Measurements from ENCODE around the gene TMEM121B. TPM values are rescaled to one million over a fixed set of nuclear protein-coding genes. Genes with fewer than 3 reads are reported as not detected.

Gene TMEM121B
- not detected in 2 replicates for total RNA-seq

DNA sequence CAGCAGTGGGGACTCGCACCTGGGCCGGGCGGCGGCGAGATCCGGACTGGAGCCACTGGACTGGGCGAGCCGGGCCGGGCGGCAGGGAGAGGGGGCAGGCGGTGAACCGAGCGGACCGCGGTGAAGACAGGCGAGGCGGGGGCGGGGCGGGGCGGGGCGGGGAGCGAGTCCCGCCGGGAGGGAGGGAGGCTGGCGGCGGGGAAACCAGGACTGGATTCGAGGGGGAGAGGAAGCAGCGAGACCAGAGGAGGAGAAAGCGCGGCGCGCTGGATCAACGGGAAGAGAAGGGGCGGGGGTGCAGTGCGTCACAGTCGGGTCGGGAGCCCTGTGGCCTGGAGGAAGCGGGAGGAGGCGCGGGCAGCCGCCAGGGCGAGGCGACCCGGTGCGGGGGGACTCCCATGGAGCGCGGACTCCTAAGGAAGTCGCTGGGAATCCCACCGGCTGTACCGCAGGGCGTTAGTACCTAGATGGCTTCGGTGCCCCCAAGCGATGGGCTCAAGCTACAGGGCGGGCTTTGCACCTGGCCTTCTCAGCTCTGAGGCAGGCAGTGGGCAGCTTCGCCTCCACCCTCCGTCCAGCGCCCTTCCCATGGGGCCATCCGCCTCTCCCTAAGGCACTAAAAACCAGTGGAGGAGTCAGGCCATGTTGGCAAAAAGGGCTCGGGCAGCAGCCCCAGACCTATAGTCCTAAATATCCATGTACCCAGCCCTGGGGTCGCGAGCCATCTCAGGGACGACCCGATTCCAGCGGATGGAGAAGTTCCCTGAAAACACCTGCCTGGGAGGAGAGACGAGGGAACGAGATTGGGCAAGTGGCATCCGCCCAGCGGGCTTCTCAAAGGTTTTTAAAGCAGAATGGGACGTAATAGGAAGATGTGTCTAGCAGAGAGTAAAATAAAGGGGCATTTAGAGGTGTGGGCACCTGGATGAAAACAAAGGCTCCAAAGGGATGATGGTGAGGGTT is at the start of gene TMEM121B:
TSS of gene TMEM121B (minus strand) at position 128 of the 963 bp plus-strand sequence. CDS start 233 bp downstream, outside the sequence.

GRCh38 chr22:17158568-17159503 is 37.7 kb upstream of the TMEM121B start, which contains the start of gene HDHD5:
TSS of gene HDHD5 (minus strand) at chr22:17159277. CDS start at chr22:17159251, 26 bp downstream.

GRCh38 chr22:17084554-17085276 is 36.4 kb downstream of the TMEM121B start, which contains the start of gene IL17RA:
TSS of gene IL17RA (plus strand) at chr22:17085000. CDS start at chr22:17085092, 92 bp downstream.

Other genes starting within 250 kb of the TMEM121B start
- not detected in 2 replicates for gene GAB4, start 113.1 kb downstream of the TMEM121B start, total RNA-seq
- gene IL17RA, start 36.4 kb downstream of the TMEM121B start, total RNA-seq, result 5.1 and 6.2 TPM in 2 replicates
- gene HDHD5, start 37.9 kb upstream of the TMEM121B start, total RNA-seq, result 48.0 and 56.5 TPM in 2 replicates
- gene ADA2, start 98.1 kb upstream of the TMEM121B start, total RNA-seq, result 2.4 and 6.0 TPM in 2 replicates
- under 0.01 TPM in 1 of 2 replicates, not detected in the other for gene CECR2, start 248.1 kb upstream of the TMEM121B start, total RNA-seq